Measurements from ENCODE around the gene PSG2.
"Not testable (repeated sequence)": the region's sequence is repeated elsewhere in the genome, so short reads cannot be mapped to it uniquely, and the experiment has no call there.

PSG2 gene

DNA sequence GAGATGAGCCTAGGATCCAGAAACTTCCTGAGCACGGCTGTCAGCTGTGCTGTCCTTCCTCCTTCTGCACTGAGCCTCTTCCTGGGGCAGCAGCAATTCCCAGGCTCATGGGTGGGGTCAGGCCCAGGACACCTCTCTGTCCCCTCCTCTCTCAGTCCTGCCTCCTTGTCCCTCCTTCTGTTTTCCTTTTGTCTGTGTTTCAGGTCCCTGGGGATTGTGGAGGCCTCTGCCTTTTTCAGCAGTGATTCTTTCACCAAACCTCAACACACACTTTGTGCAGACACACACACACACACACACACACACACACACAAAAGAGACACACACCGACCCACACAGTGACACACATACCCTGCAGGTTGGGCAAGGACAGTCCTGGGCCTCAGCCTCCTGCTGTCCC lies at the start of gene PSG2:
Gene PSG2, minus strand, starts transcription at position 101 of the 400 bp plus-strand sequence. CDS start 132 bp downstream, outside the sequence.
- not testable (repeated sequence) for DNase-seq

DNA sequence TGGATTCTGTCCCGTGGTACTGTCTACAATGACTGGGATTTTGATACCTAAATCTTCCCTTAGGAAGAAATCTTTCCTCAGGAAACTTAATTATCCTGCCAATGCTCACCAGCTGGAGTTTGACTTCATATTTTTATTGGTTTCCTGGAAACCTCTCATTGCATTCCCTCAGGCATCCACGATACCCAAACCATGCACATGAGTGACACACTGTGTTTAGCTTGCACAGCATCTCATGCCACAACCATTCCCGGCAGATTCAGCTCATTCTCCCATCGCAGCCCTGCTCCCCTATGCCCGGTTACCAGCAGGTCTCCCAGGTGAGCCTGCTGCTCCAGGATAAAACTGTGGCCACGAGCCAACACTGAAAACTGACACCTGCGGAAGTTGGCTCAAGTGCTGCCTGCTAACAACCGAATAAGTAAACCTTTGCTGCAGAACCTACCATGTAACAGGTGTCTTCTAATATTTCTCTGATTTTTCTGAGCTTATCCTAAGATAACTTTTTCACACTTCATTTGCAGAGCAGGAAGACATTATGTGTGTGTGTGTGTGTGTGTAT lies 48.9 kb upstream of the PSG2 start:
- not testable (repeated sequence) for DNase-seq

DNA sequence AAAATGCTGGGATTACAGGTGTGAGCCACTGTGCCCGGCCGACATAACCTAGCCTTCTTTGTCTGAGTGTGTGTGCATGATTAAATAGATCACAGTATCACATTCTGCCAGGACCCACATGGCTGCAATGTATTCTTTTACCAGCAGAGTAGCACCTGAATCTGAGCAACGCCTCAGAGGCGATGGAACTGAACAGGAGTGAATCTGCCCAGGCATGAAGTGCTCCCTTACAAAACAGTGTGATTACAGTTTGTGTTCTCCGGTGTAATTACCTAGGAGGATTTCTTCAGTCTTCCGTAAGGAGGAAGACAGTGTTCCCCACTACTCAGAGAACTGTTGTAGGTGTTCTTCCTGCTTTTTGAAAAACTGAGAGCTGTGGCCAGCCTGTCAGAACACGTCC lies 46.7 kb upstream of the PSG2 start:
- not testable (repeated sequence) for DNase-seq

DNA sequence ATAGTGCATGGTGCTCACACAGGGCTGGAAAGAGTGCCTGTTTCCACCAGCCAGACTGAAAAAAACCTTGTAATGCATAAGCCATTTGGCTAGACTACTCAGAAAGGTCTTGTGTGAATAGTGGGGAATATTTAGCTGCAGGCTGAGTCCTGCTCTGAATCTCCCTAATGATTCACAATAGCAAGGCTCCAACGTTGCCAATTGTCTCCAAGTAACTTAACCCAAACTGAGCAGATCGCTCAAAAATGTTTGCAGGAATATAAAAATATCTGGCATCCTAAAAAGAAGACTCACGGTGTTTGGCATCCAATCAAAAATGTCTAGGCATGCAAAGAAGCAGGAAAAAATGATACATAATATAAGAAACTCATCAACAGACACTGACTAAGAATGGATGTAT lies 44.8 kb upstream of the PSG2 start:
- not testable (repeated sequence) for DNase-seq

DNA sequence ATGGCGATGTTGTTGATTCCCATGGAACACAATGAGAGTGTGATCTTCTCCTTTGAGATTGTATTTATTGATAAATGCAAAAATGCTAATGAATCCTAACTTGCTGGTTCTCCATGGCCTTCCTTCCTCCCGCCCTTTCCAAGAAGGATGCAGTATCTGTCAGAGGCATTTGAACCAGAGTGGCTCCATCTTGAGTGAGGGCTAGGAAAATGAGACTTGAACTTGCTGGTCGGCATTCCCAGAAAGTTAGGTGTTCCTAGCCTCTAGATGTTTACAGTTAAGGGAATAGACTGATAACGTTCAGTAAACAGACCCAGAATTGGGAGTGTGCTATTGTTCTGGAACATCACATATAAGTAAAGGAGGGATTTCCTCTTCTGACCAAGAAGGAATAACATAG lies 44.2 kb upstream of the PSG2 start:
- no peak for DNase-seq

DNA sequence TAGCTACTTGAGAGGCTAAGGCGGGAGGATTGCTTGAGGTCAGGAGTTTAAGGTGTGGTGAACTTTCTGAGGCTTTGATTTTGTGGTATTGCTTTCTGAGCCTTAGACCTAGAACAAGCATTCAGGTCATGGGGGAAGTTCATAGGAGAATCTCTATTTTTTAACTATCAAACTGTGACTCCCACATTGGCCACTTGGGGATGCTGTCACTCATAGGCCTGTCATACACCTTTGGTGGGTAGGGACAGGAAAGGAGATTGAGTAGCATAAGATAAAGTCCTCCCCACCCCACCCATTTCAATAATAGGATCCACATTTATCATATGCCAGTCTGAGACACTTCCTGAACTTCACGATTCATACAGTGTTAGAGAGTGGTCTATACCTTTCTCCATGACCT lies 41.9 kb upstream of the PSG2 start:
- DNase-seq = no peak

DNA sequence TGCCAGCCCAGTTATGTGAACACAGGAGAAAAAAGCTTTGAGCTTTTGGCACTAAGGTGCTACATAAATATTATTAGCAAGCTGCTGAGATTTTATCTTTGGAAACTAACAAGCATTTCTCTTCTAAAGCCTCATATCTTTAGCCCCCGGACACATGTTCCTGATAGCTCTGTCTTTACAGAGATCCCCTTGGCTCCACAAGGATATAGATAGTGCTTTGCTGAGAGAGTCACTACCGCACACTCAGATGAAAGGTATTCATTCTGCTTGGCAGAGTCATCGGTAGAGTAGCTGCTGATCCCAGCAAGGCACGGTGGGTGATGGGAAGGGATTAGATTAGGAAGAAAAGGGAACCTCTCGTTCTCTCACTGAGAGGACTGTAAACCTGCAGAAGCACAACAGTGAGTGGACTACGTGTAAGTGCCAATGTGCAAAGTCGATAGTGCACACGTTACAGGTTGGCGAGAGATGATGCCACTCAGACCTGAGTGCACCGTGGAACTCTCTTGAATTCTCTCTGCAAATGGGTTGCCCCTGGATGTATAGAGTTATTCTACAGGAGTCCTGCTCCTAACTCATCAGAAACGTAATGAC lies 38.0 kb upstream of the PSG2 start:
- not testable (repeated sequence) for DNase-seq

DNA sequence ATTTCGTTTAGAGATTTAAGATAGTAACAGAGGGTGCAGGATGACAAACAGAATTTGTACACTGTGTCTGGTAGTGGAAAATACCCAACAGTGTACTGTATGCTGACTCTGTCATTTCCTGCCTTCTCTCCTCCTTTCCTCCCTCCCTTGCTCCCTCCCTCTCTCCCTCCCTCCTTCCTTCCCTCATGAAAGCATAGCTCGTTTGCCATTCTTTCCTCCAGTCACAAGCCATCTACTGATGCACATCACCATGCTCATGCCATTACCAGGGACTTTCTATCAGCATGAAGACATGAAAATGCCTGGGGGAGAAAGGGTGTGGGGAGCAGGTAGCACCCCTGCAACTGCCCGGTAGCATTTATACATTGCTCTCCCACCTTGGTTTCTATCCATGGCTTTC lies 37.0 kb upstream of the PSG2 start:
- not testable (repeated sequence) for DNase-seq

DNA sequence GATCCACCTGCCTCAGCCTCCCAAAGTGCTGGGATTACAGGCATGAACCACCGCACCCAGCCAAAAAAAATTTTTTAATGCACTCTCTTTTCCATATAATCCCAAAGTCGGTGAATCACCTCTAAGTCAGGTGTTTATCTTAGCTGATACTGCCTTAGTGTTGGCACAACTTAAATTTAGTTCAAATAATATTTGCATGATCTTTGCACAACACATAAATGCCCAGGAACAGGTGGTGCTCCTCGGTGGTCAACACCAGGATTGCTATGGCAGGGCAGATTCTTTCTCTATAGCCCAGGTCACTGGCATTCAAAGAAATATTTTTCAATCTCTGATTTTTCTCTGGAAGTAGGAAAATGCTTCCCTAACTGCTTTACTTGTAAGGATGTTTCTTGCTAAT lies 33.9 kb upstream of the PSG2 start:
- not testable (repeated sequence) for DNase-seq

DNA sequence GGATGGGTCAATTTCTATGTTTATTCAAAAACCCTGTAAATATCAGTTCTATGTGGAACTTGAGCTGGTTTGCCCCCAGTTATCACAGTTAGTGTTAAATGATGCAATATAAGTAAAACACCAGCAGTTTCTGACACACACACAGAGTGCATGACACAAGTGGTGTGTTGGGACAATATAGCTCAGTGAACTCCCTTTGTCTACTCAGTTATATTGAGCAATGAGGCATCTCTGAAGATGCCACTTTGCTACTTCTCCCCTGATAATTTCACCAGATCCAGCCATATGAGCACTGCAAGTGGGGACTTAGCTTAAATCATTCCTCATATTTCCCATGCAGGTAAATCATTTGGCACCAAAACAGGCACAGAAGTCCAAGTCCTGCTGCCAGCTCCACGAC lies 33.0 kb upstream of the PSG2 start:
- DNase-seq = not testable (repeated sequence)

DNA sequence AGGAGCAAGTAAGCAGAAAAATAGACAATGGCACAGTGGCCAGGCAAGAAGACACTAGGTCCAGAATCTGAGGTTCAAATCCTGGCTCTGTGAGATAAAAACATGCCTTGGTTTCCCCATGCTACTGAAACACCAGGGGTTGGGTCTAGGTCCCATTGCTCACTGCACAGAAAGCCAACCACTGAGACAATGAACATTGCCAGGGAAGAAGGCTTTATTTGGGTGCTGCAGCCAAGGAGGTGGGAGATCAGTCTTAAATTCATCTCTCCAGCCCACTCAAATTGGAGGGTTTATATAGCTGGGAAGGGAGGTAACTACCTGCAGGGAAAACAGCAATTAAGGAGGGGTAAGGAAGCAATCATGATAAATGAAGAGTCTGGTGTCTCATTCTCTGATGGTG lies 32.6 kb upstream of the PSG2 start:
- DNase-seq = not testable (repeated sequence)

DNA sequence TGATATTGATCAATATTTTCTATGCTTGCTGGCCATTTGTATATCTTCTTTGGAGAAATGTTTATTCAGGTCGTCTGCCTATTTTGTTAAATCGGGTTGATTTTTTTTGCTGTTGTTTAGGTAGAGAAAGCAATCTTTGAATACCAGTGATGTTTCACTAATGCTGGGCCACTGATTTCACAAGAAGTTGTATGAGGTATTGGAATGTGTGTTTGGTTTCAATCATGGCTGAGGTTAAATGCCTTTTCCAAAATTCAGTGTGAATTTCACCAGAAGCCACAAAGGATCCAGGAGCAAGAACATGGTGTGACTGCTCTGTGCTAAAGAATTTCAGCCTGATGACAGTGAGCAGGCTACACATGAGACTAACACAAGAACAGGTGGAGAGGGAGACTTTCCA lies 32.1 kb upstream of the PSG2 start:
- DNase-seq = not testable (repeated sequence)

DNA sequence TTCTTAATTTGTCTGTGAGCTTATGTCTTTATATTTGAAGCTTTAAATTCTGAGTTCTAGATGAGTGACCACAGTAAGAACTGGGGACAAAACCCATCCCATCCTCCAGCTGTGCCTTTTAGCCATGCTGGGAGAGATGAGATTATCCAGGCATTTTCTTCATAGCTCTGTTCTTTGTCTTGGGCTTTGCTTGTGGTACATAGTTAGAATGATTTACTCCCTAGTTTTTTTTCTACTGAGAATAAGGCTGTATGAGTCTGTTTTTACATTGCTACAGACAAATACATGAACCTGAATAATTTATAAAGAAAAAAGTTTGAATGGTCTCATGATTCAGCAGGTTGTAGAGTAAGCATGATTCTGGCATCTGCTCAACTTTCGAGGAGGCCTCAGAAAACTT lies 24.9 kb upstream of the PSG2 start:
- DNase-seq = not testable (repeated sequence)

DNA sequence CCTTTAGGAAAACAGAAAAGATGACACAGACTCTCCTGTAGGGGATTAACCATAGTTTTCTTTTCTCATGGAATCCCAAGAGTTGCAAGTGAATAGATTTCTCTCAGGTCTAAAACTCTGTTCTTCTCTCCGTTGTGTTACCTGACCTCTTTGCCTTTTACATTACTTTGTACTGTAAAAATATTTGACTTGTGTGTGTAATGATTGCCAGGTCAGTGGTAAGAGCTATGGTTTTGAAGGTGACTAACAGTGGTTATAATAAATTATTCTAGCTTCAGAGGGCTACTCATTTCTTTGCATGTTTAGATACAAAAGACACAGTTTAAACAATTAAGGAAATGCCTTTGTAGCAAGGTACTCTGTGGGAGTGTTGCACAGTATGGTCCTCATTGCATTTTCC lies 23.0 kb upstream of the PSG2 start:
- no peak for DNase-seq

DNA sequence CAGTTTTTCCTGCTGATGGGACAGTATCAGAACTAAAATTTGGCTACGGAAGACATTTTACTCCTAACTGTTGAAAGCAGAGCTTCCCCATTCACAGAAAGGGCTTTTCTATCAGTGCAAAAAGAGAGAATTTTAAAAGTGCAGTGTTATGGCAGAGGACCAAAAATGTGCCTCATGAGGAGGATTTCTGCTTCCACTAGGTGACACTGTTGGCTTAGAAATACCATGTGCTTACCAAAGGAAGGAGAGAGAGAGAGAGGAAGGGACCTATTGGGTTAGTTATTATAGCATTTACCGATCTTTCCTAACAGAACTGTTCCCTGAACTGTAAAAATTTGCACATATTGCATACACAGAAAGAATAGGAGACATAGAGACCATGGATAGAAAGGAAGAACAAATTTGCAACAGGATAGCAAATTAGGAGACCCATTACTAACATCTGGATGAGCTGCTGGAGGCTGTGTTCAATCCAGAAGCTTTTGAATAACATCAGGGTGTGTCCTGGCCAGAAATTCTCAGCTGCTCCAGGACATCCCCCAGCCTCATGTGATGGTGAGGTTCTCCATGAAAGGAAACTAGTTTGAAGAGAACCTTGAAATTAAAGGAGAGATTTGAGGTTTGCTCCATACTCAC lies 21.8 kb upstream of the PSG2 start:
- peak; percentile 38 for DNase-seq

DNA sequence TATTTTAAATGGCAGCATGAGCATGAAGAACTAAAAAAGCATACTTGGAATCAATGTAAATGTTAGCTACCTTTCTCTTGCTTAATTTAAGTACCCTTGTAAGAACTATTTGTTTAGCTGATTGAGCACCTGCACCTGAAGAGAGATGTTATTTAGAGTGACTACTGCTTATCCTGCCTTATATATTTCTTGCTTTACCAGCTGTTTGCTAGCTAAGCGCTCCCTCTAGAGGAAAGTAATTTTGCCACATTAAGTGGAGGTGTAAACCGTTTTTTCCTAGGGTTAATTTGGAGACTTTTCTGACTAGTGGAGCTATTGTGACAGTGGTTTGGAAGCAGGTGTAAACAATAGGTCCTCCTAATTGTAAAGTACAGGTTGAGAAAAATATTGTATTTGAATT lies 19.4 kb upstream of the PSG2 start:
- DNase-seq = no peak

DNA sequence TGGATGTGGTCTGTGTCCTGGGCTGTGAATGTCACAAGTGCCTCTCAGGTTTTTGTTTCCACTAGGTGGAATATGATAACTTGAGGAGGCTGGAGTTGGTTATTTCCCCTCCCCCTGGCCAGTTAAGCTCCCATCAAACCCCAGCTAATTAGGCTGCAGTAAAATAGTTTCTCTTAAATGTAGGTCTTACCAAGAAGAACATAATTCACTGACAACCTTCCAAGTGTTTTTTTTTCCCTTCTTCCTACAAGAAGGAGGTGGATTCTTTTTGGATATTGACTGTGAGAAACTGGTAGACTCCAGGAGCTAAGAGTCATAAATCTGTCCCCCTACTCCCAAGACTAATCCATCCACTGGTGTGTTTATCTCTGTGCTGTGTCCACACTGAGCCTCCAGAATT lies 15.9 kb upstream of the PSG2 start:
- not testable (repeated sequence) for DNase-seq

DNA sequence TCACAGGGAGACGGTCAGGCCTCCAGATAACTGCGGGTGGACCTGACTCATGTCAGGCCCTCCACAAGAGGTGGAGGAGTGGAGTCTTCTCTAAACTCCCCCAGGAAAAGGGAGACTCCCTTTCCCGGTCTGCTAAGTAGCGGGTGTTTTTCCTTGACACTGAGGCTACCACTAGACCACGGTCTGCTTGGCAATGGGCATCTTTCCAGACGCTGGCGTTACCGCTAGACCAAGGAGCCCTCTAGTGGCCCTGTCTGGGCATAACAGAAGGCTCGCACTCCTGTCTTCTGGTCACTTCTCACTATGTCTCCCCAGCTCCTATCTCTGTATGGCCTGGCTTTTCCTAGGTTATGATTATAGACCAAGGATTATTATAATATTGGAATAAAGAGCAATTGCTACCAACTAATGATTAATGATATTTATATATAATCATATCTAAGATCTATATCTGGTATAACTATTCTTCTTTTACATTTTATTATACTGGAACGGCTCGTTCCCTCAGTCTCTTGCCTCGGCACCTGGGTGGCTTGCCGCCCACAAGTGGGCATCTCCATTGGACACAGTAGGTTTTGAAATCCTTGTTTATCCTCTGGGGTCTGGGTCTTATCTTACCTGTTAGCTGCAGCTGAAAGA lies 5.3 kb upstream of the PSG2 start:
- DNase-seq = peak; percentile 41

DNA sequence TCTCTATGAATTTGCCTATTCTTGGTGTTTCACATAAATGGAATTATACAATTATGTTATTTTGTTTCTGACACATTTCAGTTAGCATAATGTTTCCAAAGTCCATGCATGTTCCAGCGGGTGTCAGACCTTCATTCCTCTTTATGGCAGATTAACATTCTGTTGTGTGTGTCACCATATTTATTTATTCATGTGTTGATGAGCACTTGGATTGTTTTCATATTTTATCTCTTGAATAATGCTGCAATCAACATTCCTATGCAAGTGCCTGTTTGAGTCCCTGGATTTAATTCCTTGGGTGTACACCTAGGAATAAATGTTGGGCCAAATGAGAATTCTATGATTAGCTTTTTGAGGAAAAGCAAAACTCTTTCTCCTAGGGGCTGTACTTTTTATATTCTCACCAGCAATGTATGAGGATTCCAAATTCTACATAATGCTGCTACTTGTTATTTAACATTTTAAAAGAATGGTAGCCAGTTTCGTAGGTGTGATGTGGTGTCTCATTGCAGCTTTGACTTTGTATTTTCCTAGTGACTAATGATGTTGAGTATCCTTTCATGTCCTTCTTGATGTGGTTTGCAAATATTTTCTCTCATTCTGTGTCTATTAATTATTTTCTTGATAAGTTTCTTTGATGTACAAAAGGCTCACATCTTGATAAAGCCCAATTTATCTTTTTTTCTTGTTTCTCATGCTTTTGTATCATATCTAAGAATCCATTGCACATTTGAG lies 3.5 kb upstream of the PSG2 start:
- DNase-seq = not testable (repeated sequence)

DNA sequence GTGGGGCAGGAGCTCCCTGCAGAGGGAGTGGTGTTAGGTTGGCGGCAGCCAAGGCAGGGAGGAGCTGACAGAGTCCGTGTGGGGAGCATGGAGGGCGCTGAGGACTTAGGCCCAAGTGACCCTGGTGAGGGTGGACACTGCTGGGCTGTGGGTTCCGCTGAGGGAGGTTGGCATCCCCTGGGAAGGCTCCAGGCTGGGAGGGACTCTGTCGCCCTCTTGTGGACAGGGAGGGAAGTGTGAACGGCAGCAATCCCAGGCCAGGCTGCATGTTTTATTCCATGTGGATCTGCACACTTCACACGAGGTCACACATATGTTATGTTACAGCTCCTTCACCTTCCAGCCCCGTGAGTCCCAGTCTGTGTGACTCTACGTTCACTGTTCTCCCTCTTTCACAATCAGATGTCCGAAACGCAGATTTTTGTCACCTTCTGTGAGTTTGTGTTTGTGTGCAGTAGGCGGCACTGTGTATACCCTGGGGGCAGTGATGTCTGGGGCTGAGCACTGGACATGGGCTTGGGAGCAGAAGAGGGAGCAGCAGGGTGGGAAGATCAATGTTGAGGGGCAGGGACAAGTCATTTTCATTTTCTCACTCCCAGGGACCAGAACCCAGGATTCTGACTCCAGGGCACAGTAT lies 1.8 kb upstream of the PSG2 start:
- DNase-seq = peak; percentile 20

DNA sequence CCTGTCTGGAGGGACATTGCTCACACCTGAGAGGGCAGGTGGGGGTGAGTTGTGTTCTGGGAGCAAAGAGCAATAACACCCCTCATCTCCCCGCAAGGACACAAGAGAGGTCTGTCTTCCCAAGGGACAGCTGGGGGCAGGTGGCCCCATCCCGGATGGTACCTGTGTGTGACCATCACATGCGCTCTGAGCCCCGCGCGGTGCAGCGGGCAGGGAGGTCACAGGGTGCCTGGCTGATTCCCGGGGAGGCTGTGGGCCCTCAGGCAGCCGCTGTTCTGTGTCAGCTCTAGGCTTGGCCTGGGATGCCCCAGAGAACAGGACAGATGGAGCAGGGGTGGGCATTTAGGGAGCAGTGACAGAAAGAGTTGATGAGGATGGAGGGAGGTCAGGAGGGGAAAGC lies 1.2 kb upstream of the PSG2 start:
- DNase-seq = not testable (repeated sequence)

DNA sequence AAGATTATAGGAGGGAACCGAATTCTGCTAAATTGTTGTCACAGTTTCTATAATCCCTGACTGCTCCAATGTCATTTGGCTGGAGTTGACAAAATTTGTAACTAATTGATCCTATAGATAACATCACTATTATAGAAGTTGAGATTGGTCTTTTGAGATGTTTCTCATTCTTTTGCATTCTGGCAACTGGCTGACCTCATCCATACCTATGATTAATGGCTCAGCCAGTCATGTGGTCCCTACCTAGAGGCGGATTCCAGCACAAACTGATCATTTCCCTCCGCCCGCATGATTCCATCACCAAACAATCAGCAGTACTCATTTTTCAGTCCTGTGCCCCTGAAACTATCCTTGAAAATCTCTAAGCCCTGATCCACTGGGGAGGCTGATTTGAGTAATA lies 4.2 kb downstream of the PSG2 start:
- DNase-seq = no peak

DNA sequence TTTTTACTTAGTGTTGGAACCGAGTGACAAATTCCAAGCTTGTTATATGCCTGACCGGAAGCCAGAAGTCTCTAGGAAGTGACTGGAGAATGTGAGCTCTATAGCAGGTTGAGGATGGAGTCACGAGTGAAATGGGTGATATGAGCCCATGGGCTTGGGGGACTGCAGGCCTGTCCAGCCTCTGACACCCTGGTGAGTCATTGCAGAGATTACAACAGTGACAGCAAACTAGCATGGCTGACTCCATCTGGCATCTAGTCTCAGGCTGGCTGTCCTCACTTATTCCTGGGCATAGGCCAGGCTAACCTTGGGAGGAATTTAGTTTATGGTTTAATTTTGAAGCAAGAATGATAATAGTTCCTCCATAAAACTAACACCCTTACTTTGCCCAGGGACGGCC lies 4.6 kb downstream of the PSG2 start:
- not testable (repeated sequence) for DNase-seq
